ENCODE results near the gene APBB1IP.
"Not testable (repeated sequence)": the region's sequence is repeated elsewhere in the genome, so short reads cannot be mapped to it uniquely, and the experiment has no call there.

Gene APBB1IP, protein sequence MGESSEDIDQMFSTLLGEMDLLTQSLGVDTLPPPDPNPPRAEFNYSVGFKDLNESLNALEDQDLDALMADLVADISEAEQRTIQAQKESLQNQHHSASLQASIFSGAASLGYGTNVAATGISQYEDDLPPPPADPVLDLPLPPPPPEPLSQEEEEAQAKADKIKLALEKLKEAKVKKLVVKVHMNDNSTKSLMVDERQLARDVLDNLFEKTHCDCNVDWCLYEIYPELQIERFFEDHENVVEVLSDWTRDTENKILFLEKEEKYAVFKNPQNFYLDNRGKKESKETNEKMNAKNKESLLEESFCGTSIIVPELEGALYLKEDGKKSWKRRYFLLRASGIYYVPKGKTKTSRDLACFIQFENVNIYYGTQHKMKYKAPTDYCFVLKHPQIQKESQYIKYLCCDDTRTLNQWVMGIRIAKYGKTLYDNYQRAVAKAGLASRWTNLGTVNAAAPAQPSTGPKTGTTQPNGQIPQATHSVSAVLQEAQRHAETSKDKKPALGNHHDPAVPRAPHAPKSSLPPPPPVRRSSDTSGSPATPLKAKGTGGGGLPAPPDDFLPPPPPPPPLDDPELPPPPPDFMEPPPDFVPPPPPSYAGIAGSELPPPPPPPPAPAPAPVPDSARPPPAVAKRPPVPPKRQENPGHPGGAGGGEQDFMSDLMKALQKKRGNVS

DNA sequence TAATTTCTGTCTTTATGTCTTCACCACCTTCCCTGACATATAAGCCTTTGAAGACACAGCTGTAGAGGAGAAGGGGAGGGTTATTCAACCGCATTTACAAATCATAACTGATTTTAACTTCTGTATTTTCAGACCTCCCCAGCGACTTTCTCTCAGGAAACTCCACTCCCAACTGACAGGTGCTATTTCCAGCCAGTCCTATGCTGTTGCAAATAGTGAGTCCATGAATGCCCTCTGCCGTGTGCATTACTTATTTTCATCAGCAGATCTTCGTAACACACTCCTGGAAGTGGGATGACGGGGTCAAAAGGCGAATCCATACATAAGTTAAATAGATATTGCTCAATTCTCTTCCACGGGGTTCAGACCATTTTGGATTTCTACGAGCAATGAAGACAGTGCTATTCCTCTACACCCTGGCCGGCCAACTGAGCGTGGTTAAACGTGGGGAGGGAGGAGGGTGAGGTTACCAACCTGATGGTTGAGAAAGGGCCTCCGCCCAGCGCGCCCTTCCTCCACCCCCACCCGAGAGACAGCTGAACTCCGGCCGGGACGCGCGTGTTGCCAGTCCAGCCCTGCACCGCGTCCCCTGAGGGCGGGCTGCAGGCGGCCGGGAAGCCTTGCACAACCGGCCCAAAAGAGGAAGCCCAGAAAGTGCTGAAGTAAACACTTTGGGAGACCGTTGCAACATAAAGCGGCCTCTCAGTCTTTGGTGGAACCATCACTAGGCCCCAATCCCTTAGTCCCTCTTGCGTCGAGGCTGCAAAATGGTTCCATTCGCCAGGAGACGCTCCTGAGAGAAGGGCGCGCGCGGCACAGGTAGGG lies at the start of gene APBB1IP:
APBB1IP (plus strand) TSS at position 705 of the 825 bp plus-strand sequence. CDS start 53,986 bp downstream, outside the sequence.
- peak in 1 of 2 donors; percentile 43 for DNase-seq (ENCODE audit: low read depth in 2 of 2)

DNA sequence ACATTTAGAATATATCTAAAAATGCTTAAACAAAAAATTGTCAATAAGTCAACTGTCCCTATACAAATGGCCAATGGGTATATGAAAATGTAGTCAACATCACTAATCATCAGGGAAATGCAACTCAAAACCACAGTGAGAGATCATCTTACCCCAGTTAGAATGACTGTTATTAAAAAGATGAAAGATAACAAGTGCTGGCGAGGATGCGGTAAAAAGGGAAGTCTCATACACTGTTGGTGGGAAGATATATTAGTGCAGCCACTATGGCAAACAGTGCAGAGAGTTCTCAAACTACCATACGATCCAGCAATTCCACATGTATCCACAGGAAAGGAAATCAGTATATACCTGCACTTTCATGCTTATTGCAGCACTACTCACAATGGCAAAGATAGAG lies 48.6 kb upstream of the APBB1IP start:
- DNase-seq (ENCODE audit: low read depth in 2 of 2) = no peak

DNA sequence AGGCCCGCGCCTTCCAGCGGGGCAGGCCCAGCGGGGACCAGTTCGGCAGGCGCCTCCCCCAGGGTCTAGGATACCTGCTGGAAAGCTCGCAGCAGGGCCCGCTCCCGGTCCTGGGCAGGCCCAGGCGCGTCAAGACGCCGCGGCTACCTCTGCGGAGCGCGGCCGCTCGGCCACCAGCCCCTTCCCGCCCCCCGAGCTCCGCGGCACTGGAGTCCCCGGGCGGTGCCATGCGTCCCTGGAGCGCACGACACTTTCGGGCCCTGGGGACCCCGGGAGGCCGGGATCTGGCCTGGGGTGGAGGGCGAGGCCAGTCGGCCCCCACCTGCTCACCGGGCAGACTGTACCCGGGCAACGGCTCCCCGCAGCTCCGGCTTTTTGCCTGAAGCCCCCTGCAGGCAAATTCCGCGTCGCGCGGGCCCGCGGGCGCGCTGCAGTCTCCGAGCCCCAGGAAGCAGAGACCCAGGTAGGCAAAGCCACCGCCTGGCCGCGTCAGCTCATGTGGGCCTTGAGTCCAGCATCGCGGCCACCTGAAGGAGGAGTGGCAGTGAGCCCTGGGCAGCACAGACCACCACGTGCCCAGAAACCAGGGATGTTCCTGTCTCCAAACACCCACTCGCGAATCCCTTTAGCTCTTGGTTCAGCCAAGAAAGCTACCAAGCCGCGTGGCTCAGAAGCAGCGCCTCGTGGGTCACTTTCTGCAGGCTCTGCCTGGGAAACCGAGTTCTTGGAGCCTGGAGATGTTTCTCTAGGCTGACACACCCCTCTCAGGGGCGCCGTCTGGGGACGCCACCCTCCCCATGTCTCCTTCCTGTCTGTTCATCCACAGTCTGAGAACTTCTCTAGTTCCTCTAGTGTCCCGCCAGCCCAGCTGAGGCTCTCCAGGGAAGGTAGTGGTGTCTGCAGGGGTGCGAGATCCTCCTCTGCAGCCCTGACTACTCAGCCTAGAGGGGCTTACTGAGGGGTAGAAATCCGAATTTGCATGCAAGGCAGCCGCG lies 46.1 kb upstream of the APBB1IP start:
- no peak for DNase-seq (ENCODE audit: low read depth in 2 of 2)

- DNase-seq (ENCODE audit: low read depth in 2 of 2) = not testable (repeated sequence)
These were observed 39.8 kb upstream of the APBB1IP start for GRCh38 chr10:26398353-26398752.

GRCh38 chr10:26407406-26407969 lies 30.7 kb upstream of the APBB1IP start:
- no peak for DNase-seq (ENCODE audit: low read depth in 2 of 2)

GRCh38 chr10:26408858-26409494 lies 29.2 kb upstream of the APBB1IP start:
- no peak for DNase-seq (ENCODE audit: low read depth in 2 of 2)

GRCh38 chr10:26410356-26410755 lies 27.8 kb upstream of the APBB1IP start:
- no peak for DNase-seq (ENCODE audit: low read depth in 2 of 2)

- DNase-seq (ENCODE audit: low read depth in 2 of 2) = no peak
These were observed 25.2 kb upstream of the APBB1IP start for GRCh38 chr10:26412932-26413331.

DNA sequence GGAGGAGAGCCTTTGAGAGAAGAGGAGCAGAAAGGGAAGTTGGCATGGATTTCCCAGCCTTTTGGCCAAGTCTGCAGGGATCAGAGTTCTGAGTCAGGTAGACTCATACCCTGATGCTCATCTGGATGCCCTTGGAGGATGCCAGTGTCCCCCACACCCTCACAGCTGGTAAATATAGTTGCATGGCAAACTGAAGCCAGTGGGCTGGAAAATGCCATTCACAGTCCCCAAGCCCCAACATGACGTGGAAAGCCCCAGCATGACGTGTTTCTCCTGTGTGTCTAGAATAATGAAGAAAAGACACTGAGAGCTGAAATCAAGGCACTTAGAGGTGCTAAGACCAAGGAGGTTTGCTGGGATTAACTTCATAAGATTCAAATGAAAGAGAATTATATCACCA lies 24.8 kb upstream of the APBB1IP start:
- no peak for DNase-seq (ENCODE audit: low read depth in 2 of 2)

- no peak for DNase-seq (ENCODE audit: low read depth in 2 of 2)
These were observed 21.0 kb upstream of the APBB1IP start for GRCh38 chr10:26417136-26417535.

DNA sequence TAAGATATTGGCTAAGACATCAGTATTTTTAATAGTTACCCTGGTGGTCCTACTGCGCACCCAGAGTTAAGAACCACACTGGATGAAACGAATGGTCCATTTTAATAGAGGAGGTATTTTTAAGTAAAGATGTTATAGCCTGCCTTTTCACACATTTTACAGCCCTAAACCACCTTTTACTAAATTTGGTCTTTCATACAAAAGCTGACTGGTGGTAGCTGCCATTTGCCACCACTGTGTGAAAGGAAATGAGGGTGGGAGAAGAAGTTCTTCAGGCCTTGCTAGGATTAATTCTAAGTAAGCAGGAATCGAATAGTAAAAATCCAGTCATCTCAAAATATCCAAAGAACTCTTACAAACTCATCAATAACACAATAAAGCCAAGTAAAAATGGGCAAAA lies 15.2 kb upstream of the APBB1IP start:
- no peak for DNase-seq (ENCODE audit: low read depth in 2 of 2)

- DNase-seq (ENCODE audit: low read depth in 2 of 2) = no peak
These were observed 14.4 kb upstream of the APBB1IP start for GRCh38 chr10:26423722-26424121.

GRCh38 chr10:26430641-26431163 lies 7.4 kb upstream of the APBB1IP start:
- DNase-seq (ENCODE audit: low read depth in 2 of 2) = no peak

- no peak for DNase-seq (ENCODE audit: low read depth in 2 of 2)
These were observed 5.2 kb upstream of the APBB1IP start for GRCh38 chr10:26432938-26433337.

DNA sequence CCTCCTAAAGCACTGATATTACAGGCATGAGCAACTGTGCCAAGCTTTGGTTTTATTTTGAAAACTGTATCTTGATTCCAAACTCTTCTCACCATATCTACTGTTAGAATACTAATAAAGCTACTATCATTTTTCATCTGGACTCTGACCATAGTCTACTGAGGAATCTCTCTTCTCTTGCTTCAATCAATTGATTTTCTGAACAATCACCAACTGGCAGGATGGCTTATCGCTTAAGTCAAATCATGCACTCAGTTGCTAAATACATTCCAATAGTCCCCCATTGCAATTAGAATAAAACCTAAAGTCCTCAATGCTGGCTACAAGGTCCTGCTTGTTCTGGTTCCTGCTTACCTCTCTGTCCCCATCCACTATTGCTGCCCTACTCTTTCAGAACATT lies 2.3 kb upstream of the APBB1IP start:
- no peak for DNase-seq (ENCODE audit: low read depth in 2 of 2)

GRCh38 chr10:26436848-26437247 lies 1.3 kb upstream of the APBB1IP start:
- DNase-seq (ENCODE audit: low read depth in 2 of 2) = no peak

DNA sequence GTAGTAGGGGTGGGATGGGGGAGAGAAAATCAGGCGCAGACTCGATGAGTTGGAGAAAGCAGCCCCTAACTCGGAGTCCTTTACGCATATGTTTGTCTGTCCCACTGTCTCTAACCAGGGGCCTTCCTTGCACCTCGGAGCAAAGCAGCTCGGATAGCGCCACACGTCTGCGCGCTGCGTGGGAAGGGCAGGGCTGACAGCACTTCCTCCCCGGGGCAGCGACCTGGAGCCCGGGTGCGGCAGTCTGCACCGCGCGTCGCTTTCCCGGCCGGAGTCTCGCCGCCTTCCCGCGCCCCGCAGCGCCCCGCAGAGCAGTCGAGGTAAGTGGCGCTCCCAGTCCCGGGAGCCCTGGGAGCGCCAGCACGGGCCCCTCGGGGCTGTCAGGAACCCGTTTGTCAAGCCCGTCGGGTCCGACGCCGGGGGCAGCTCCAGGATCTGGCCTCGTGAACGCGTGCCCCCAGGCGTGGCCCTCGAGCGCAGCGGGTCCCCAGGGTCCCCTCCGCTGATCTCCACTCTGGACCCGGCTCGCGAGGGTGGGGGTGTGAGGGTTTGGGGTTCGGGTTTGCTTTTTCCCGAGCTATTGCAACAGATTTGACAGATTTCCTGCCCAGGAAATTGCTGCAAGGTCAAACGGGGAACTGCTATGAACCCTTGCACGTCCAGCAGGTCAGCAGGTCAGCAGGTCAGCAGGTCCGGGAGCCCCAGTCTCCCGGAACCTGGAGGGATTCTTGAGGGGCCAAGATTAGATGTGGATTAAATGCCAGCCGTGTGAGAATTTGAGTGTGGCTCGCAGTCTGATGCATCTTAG lies 597 bp downstream of the APBB1IP start:
- peak; percentile 51 to 73 for DNase-seq (ENCODE audit: low read depth in 2 of 2)

GRCh38 chr10:26439406-26440087 lies 1.4 kb downstream of the APBB1IP start:
- no peak for DNase-seq (ENCODE audit: low read depth in 2 of 2)

- DNase-seq (ENCODE audit: low read depth in 2 of 2) = no peak
These were observed 1.9 kb downstream of the APBB1IP start for GRCh38 chr10:26440088-26440470.
